OCI-LY1 (cell line): ENCODE measurements around the gene SFI1.

Experiments used
- CTCF ChIP-seq: fragments of 200-600 bp; sonication (generic), shearing (Covaris generic); IDR thresholded peaks from 2 replicates; pipeline ENCODE4 v1.5.1; 2017; ENCODE audit warnings: mild to moderate bottlenecking, antibody characterized with exemption, low read length, moderate library complexity, mixed read lengths
- EZH2 ChIP-seq: fragments of 200-600 bp; sonication (generic), shearing (Covaris generic); IDR thresholded peaks from 2 replicates; pipeline ENCODE4 v1.8.0; 2017; ENCODE audit warnings: borderline replicate concordance, mixed run types, mild to moderate bottlenecking, antibody characterized with exemption, low read length, moderate library complexity, mixed read lengths

- TF ChIP-seq CTCF = no peak
- TF ChIP-seq EZH2 = no peak
These were observed 119.6 kb downstream of the SFI1 start for GRCh38 chr22:31615940-31616314.
